SK-N-SH treated with all-trans-retinoic acid at 6 μM for 48 hours (cell line): Measurements from ENCODE around the gene PARD3.

Experiments used
- BACH2 ChIP-seq: fragments of 250-450 bp; sonication (Bioruptor Pico); IDR thresholded peaks from 2 replicates; pipeline ENCODE4 v1.9.0; 2021; ENCODE audit warnings: mild to moderate bottlenecking, borderline replicate concordance
- CSDC2 ChIP-seq: fragments of 250-450 bp; sonication (Bioruptor Pico); IDR thresholded peaks from 2 replicates; pipeline ENCODE4 v1.5.0; 2020; ENCODE audit warnings: mild to moderate bottlenecking, moderate library complexity
- ISL1 ChIP-seq: fragments of 250-450 bp; sonication (Bioruptor Pico); IDR thresholded peaks from 2 replicates; pipeline ENCODE4 v2.1.2; 2022; ENCODE audit warnings: mild to moderate bottlenecking, moderate library complexity
- OSR1 ChIP-seq: fragments of 250-450 bp; sonication (Bioruptor Pico); IDR thresholded peaks from 2 replicates; pipeline ENCODE4 v1.8.0; 2022; ENCODE audit warnings: moderate library complexity, mild to moderate bottlenecking, inconsistent platforms
- TF ChIP-seq, protein P1 (sequence below): fragments of 250-450 bp; sonication (Bioruptor Pico); IDR thresholded peaks from 2 replicates; pipeline ENCODE4 v1.5.1; 2020; ENCODE audit warnings: low read depth, mild to moderate bottlenecking, moderate library complexity

DNA sequence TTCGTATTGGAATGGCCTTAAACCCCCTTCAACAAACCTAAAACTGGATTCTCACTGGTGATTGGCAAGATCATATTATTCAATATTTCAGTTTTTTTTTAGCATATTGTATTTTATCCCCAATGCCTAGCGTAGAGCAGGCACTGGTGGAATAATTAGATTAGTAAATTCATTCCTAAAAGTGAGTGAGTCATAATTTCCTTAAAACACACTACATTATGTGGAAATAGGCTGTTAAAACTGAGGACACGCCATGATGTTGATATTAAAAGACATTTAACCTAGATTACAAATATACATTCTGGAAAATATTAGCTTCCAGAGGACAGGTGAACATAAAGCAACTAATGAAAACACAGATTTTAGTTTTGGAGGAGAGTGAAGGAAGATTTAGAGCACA, 463.9 kb downstream of the PARD3 start:
- TF ChIP-seq CSDC2 (CRISPR knock-in tag) (no peak), OSR1 (CRISPR knock-in tag) (no peak), ISL1 (CRISPR knock-in tag) (peak; percentile 78), BACH2 (no peak)
- TF ChIP-seq, protein P1, sequence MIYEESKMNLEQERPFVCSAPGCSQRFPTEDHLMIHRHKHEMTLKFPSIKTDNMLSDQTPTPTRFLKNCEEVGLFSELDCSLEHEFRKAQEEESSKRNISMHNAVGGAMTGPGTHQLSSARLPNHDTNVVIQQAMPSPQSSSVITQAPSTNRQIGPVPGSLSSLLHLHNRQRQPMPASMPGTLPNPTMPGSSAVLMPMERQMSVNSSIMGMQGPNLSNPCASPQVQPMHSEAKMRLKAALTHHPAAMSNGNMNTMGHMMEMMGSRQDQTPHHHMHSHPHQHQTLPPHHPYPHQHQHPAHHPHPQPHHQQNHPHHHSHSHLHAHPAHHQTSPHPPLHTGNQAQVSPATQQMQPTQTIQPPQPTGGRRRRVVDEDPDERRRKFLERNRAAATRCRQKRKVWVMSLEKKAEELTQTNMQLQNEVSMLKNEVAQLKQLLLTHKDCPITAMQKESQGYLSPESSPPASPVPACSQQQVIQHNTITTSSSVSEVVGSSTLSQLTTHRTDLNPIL = no peak
